Measurements from ENCODE around the gene UQCRFS1. TPM values are rescaled to one million over a fixed set of nuclear protein-coding genes. Genes with fewer than 3 reads are reported as not detected.

Gene UQCRFS1
- polyA plus RNA-seq, 1 of the 3 experiments (the other 2 are of a cell fraction): 36.7 TPM

GRCh38 chr19:29241324-29241723 lies 28.4 kb upstream of the UQCRFS1 start:
- H3K4me1 ChIP-seq (ENCODE audit: control insufficient read depth in 1 of 2, insufficient read depth in 2 of 2, low read depth in 1 of 2, low read length in 1 of 2): peaks cover 0 to 3% of the 10 kb centered on the region in 2 experiments; a peak in 1 of 4 replicates

More at GRCh38 chr19:29241324-29241723, 28.4 kb upstream of the UQCRFS1 start:
- H3K4me3 ChIP-seq (ENCODE audit: low read depth in 2 of 2, low read length in 1 of 2): no peak overlapping the region
- no peaks in the 10 kb centered on the region for H3K9me3 ChIP-seq
- TF ChIP-seq RXRA (IDR thresholded peaks at IDR 0.05; ENCODE audit: borderline replicate concordance, low read depth) (no peak), SIN3A (IDR thresholded peaks at IDR 0.05; ENCODE audit: borderline replicate concordance, low read depth, low read length) (no peak), ELF1 (IDR thresholded peaks at IDR 0.05) (no peak), ZBTB33 (IDR thresholded peaks at IDR 0.05; ENCODE audit: borderline replicate concordance, low read depth) (no peak), FOXM1 (IDR thresholded peaks at IDR 0.05; ENCODE audit: low read depth) (no peak), SMC3 (IDR thresholded peaks at IDR 0.05; ENCODE audit: low read depth, low read length) (no peak), POLR2AphosphoS5 (IDR thresholded peaks at IDR 0.05; ENCODE audit: low read depth, low read length) (no peak), USF1 (IDR thresholded peaks at IDR 0.05; ENCODE audit: borderline replicate concordance, low read depth) (no peak), REST (IDR thresholded peaks at IDR 0.05; ENCODE audit: low read depth, low read length) (no peak), RCOR1 (IDR thresholded peaks at IDR 0.05; ENCODE audit: low read length) (no peak), NFIC (IDR thresholded peaks at IDR 0.05; ENCODE audit: borderline replicate concordance) (no peak)
- H3K9ac ChIP-seq: no peak overlapping the region
- CTCF ChIA-PET: interaction anchor here (0.8 kb wide), 1 partner anchor 19 kb away, joined by 3 read pairs; no protein-coding TSS in a partner anchor
- H3K27ac ChIP-seq (ENCODE audit: low read depth in 2 of 2, low read length in 1 of 2): no peak overlapping the region
- no peaks in the 10 kb centered on the region for H3K36me3 ChIP-seq (replicated peaks in 1 of 2; ENCODE audit: control insufficient read depth in 1 of 2, insufficient read depth in 2 of 2, low read length in 1 of 2)
- no peaks in the 10 kb centered on the region for H3K79me2 ChIP-seq (ENCODE audit: insufficient read depth)
- DNase-seq: no peak
- POLR2A ChIA-PET: no interaction called here
- no peaks in the 10 kb centered on the region for H4K20me1 ChIP-seq (ENCODE audit: insufficient read depth)
- H3F3A ChIP-seq (replicated peaks; ENCODE audit: insufficient read depth): no peaks in the 10 kb centered on the region
- no peaks in the 10 kb centered on the region for H3K9me2 ChIP-seq
- no peak overlapping the region for H2AFZ ChIP-seq (ENCODE audit: low read depth)
- peaks cover 31% of the 10 kb centered on the region for H3K27me3 ChIP-seq (ENCODE audit: insufficient read depth)
- H3K4me2 ChIP-seq: no peak overlapping the region
